HepG2 (cell line): ENCODE data around the gene DSE. TPM values are rescaled to one million over a fixed set of nuclear protein-coding genes. Genes with fewer than 3 reads are reported as not detected.

Source experiments
- ATAC-seq: fragments of 200-7000 bp; cut with Tn5 transposase; 3 replicates; pipeline ENCODE4 v1.9.1; 2020; ENCODE audit warnings: mild to moderate bottlenecking, moderate library complexity
- BruUV-seq: library from RNA; stranded (reverse); fragments of 400-500 nt; replicated peaks from 2 replicates; lab custom pipeline; 2021; lab: Mats Ljungman, UMichigan
- CTCF ChIA-PET: fragments of 300-600 bp; formaldehyde crosslinking; extraction: SDS; loops from one replicate; lab custom pipeline; 2021; ENCODE audit warnings: low total read pairs, inconsistent platforms, low intra/inter-chr PET ratio; lab: Yijun Ruan, JAX
- POLR2A ChIA-PET: fragments of 350-600 bp; sonication (Branson Sonifier 250); formaldehyde crosslinking; loops from one replicate; lab custom pipeline; 2020; ENCODE audit warnings: antibody characterized with exemption, inconsistent platforms; lab: Yijun Ruan, JAX
- DNase-seq: peaks from one replicate; pipeline ENCODE4 v3.0.0-alpha.2; 2015; ENCODE audit warnings: low spot score
- FAIRE-seq: peaks from 3 replicates; lab custom pipeline; 2011; peaks lifted over from hg19 to GRCh38; lab: Jason Lieb, UNC
- H2AFZ ChIP-seq: one replicate; pipeline ENCODE4 v1.6.1; 2011; ENCODE audit warnings: low read length, inconsistent platforms
- H3K27ac ChIP-seq: fragments of 300-600 bp; 3 replicates; pipeline ENCODE4 v1.8.0; 2011; ENCODE audit warnings: mixed run types, mild to moderate bottlenecking, mixed read lengths, low read length, inconsistent platforms; ENCODE audit not compliant: insufficient read depth; ENCODE audit errors: extremely low read length
- H3K27me3 ChIP-seq, 2 experiments: fragments of 200-600 bp in 1 of 2; 2 replicates in 1 of 2; 3 replicates in 1 of 2; pipeline versions ENCODE4 v1.6.0 to v1.8.0; 2011; ENCODE audit warnings: low read length in 2 of 2, mild to moderate bottlenecking in 2 of 2, moderate library complexity in 2 of 2, inconsistent platforms in 1 of 2; ENCODE audit not compliant: insufficient read depth in 2 of 2, control insufficient read depth in 1 of 2
- H3K36me3 ChIP-seq, 2 experiments: fragments of 200-600 bp in 1 of 2; replicated peaks in 1 of 2; 2 replicates in 1 of 2; 3 replicates in 1 of 2; pipeline versions ENCODE4 v1.5.1 to v1.8.0; 2011; ENCODE audit warnings: low read length in 2 of 2, inconsistent platforms in 1 of 2; ENCODE audit not compliant: insufficient read depth in 2 of 2, control insufficient read depth in 1 of 2
- H3K4me1 ChIP-seq: 2 replicates; pipeline ENCODE4 v1.5.1; 2012; ENCODE audit warnings: low read length, inconsistent platforms; ENCODE audit not compliant: insufficient read depth
- H3K4me2 ChIP-seq: 2 replicates; pipeline ENCODE4 v1.6.0; 2011; ENCODE audit warnings: low read depth, low read length, inconsistent platforms
- H3K4me3 ChIP-seq, 3 experiments: fragments of 200-600 bp in 1 of 3; sonication (generic), shearing (Covaris generic) in 1 of 3; replicated peaks in 1 of 3; 2 replicates each; pipeline ENCODE4 v1.5.1; 2011 to 2016; ENCODE audit warnings: low read length in 3 of 3, inconsistent platforms in 2 of 3, low read depth in 2 of 3, mild to moderate bottlenecking in 2 of 3, control low read depth in 1 of 3, mixed read lengths in 1 of 3; ENCODE audit not compliant: insufficient read depth in 1 of 3
- H3K79me2 ChIP-seq: one replicate; pipeline ENCODE4 v1.6.1; 2011; ENCODE audit warnings: low read length, inconsistent platforms; ENCODE audit not compliant: insufficient read depth
- H3K9ac ChIP-seq: 2 replicates; pipeline ENCODE4 v1.6.0; 2011; ENCODE audit warnings: mild to moderate bottlenecking, low read depth, low read length, inconsistent platforms; ENCODE audit not compliant: insufficient read depth
- H3K9me3 ChIP-seq: 2 replicates; pipeline ENCODE4 v1.5.1; 2012; ENCODE audit warnings: mild to moderate bottlenecking, low read length
- H4K20me1 ChIP-seq: 2 replicates; pipeline ENCODE4 v1.6.0; 2011; ENCODE audit warnings: inconsistent platforms, mild to moderate bottlenecking, low read length, moderate library complexity; ENCODE audit not compliant: insufficient read depth
- BORCS8-MEF2B ChIP-seq: sonication (generic); formaldehyde crosslinking; IDR thresholded peaks from 2 replicates; pipeline ENCODE4 v1.8.0; 2022; ENCODE audit warnings: mild to moderate bottlenecking, missing genetic modification reagents
- GPN1 ChIP-seq: sonication (generic); formaldehyde crosslinking; IDR thresholded peaks from 2 replicates; pipeline ENCODE4 v1.5.1; 2020; ENCODE audit warnings: missing genetic modification reagents, borderline replicate concordance
- KAT2B ChIP-seq: fragments of 150-350 bp; IDR thresholded peaks from 2 replicates; pipeline ENCODE4 v1.6.1; 2014; ENCODE audit warnings: low read depth, low read length, borderline replicate concordance
- MAF1 ChIP-seq: sonication (generic); formaldehyde crosslinking; IDR thresholded peaks from 2 replicates; pipeline ENCODE4 v1.5.0; 2020; ENCODE audit warnings: missing genetic modification reagents, borderline replicate concordance
- NFKBIZ ChIP-seq: IDR thresholded peaks from 2 replicates; pipeline ENCODE4 v1.6.1; 2018; ENCODE audit warnings: missing genetic modification reagents, missing compliant biosample characterization
- PHB2 ChIP-seq: fragments of 450-650 bp; IDR thresholded peaks from 2 replicates; pipeline ENCODE4 v1.6.1; 2018; ENCODE audit not compliant: partially characterized antibody
- POLR2A ChIP-seq, 2 experiments: IDR thresholded peaks; 2 replicates each; pipeline ENCODE4 v1.6.1; 2011; ENCODE audit warnings: low read depth in 2 of 2, low read length in 2 of 2, mild to moderate bottlenecking in 1 of 2, moderate library complexity in 1 of 2; ENCODE audit not compliant: insufficient read depth in 1 of 2
- SALL1 ChIP-seq: sonication (generic); formaldehyde crosslinking; IDR thresholded peaks from 2 replicates; pipeline ENCODE4 v1.8.0; 2022; ENCODE audit warnings: mild to moderate bottlenecking, missing genetic modification reagents
- SAP130 ChIP-seq: IDR thresholded peaks from 2 replicates; pipeline ENCODE4 v1.6.1; 2016; ENCODE audit warnings: low read depth
- TARDBP ChIP-seq: sonication (generic); formaldehyde crosslinking; IDR thresholded peaks from 2 replicates; pipeline ENCODE4 v1.8.0; 2022; ENCODE audit warnings: mild to moderate bottlenecking, missing genetic modification reagents
- ZBTB25 ChIP-seq: IDR thresholded peaks from 2 replicates; pipeline ENCODE4 v1.6.1; 2018; ENCODE audit warnings: missing genetic modification reagents
- ZNF17 ChIP-seq: sonication (generic); formaldehyde crosslinking; IDR thresholded peaks from 2 replicates; pipeline ENCODE4 v1.5.0; 2020; ENCODE audit warnings: mild to moderate bottlenecking, missing genetic modification reagents
- ZNF326 ChIP-seq: sonication (generic); formaldehyde crosslinking; IDR thresholded peaks from 2 replicates; pipeline ENCODE4 v1.4.0; 2020; ENCODE audit warnings: missing genetic modification reagents, borderline replicate concordance
- ZNF441 ChIP-seq: sonication (generic); formaldehyde crosslinking; IDR thresholded peaks from 2 replicates; pipeline ENCODE4 v1.7.0; 2021; ENCODE audit warnings: missing genetic modification reagents, borderline replicate concordance
- ZNF484 ChIP-seq: sonication (generic); formaldehyde crosslinking; IDR thresholded peaks from 2 replicates; pipeline ENCODE4 v1.5.1; 2020; ENCODE audit warnings: mild to moderate bottlenecking, low read depth, missing genetic modification reagents, borderline replicate concordance
- ZNF501 ChIP-seq: sonication (generic); formaldehyde crosslinking; IDR thresholded peaks from 2 replicates; pipeline ENCODE4 v1.5.1; 2020; ENCODE audit warnings: mild to moderate bottlenecking, moderate library complexity, missing genetic modification reagents
- ZNF512B ChIP-seq: sonication (generic); formaldehyde crosslinking; IDR thresholded peaks from 2 replicates; pipeline ENCODE4 v1.5.1; 2020; ENCODE audit warnings: missing genetic modification reagents, mild to moderate bottlenecking, borderline replicate concordance
- ZNF597 ChIP-seq: sonication (generic); formaldehyde crosslinking; IDR thresholded peaks from 2 replicates; pipeline ENCODE4 v1.5.0; 2020; ENCODE audit warnings: missing genetic modification reagents
- WGBS: methylation state at CpG from one replicate; pipeline ENCODE4 v1.1.6; 2017; ENCODE audit warnings: low lambda C conversion rate; 5-methylcytosine and 5-hydroxymethylcytosine counted together
- in situ Hi-C: cut with HindIII; loops from 2 replicates; pipeline ENCODE4 v1.10.0; 2017; ENCODE audit warnings: low pct_unique_long_range_greater_than_20kb; ENCODE audit not compliant: extremely low pct_ligation_motif_present
- intact Hi-C: fragments of 100-400 bp; cut with micrococcal nuclease; formaldehyde crosslinking; loops from one replicate; pipeline ENCODE4 v1.10.0; 2022; ENCODE audit not compliant: unreplicated experiment
- polyA plus RNA-seq, 8 experiments: library from polyadenylated mRNA; depleted of rRNA in 3 of 8; stranded (reverse) in 7 of 8; unstranded in 1 of 8; fragments of >200 nt; fragmentation: Illumina TruSeq in 4 of 8; extraction: Trizol in 4 of 8; gene quantifications; 2 replicates each; pipeline versions ENCODE4 v1.2.1 to v1.2.3, GENCODE V29; 2011 to 2016; ENCODE audit warnings: low read depth in 4 of 8, missing spikeins in 1 of 8, mixed read lengths in 1 of 8; ENCODE audit not compliant: insufficient read depth in 1 of 8
- total RNA-seq, 5 experiments: library from RNA; depleted of rRNA; stranded (reverse); fragments of >200 nt; fragmentation: Illumina TruSeq; extraction: Trizol; gene quantifications; 2 replicates each; pipeline ENCODE4 v1.2.3, GENCODE V29; 2016; ENCODE audit warnings: low read depth in 1 of 5

The DSE gene
- total and polyA plus RNA-seq, 2 of the 13 experiments (the other 11 are each of a cell fraction or from before 2014, with no cell fraction given), result 2.6 to 4.6 TPM

DNA sequence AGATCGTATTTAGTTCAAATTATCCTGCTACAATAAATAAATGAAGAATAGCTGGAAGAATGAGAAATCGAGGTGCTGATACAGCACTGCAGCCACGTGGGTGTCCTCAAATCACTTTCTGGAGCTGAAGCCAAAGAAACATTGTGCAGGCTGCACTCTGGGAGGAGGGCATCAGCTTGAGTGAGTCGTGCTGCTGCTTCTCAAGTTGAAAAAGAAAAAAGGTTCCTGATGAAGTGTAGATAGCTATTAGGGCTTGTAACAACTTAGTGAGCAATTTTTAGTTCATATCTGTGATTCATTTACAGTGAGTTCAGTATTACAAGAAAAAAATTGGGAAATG, 40.5 kb downstream of the DSE start:
- no peak overlapping the region for H2AFZ ChIP-seq
- H3K79me2 ChIP-seq, result no peaks in the 10 kb centered on the region
- POLR2A ChIA-PET, result no interaction called here
- intact Hi-C loops (no loop called here), in situ Hi-C loops (no loop called here)
- no peak overlapping the region for H3K9ac ChIP-seq
- H3K4me2 ChIP-seq, result no peak overlapping the region
- no peaks in the 10 kb centered on the region for H3K9me3 ChIP-seq
- H3K4me3 ChIP-seq, result no peak overlapping the region
- no TSS peak for BruUV-seq
- no peaks in the 10 kb centered on the region for H4K20me1 ChIP-seq
- H3K27ac ChIP-seq, result no peak overlapping the region
- CTCF ChIA-PET, result no interaction called here
- no peak for DNase-seq
- ATAC-seq, result no peak
- 2% methylated on average over 4 of the region's 4 CpGs for WGBS
- TF ChIP-seq ZNF326, result no peak
- no peak for TF ChIP-seq PHB2
- TF ChIP-seq ZNF441 (CRISPR knock-in tag), result no peak
- no peak for TF ChIP-seq BORCS8-MEF2B (CRISPR knock-in tag)
- TF ChIP-seq ZNF597 (CRISPR knock-in tag), result no peak
- no peak for TF ChIP-seq ZBTB25 (CRISPR knock-in tag)
- no peak for TF ChIP-seq ZNF512B (CRISPR knock-in tag)
- TF ChIP-seq SALL1 (CRISPR knock-in tag), result no peak
- TF ChIP-seq ZNF501 (CRISPR knock-in tag), result no peak
- TF ChIP-seq MAF1 (CRISPR knock-in tag), result no peak
- TF ChIP-seq GPN1 (CRISPR knock-in tag), result no peak
- TF ChIP-seq KAT2B, result no peak
- no peak for TF ChIP-seq POLR2A (IDR thresholded peaks at IDR 0.05; ENCODE audit: insufficient read depth in 1 of 2, low read depth in 2 of 2, low read length in 2 of 2)
- TF ChIP-seq ZNF17 (CRISPR knock-in tag), result no peak
- no peak for TF ChIP-seq SAP130
- no peak for TF ChIP-seq ZNF484 (CRISPR knock-in tag)
- no peak for TF ChIP-seq NFKBIZ (CRISPR knock-in tag)
- TF ChIP-seq TARDBP (CRISPR knock-in tag), result no peak
- FAIRE-seq, result no peak
- H3K36me3 ChIP-seq, result no peaks in the 10 kb centered on the region
- no peaks in the 10 kb centered on the region; a peak in 1 of 5 replicates for H3K27me3 ChIP-seq
- H3K4me1 ChIP-seq, result no peaks in the 10 kb centered on the region
